ENCODE data around the gene CALML4.
"Not testable (repeated sequence)": the region's sequence is repeated elsewhere in the genome, so short reads cannot be mapped to it uniquely, and the experiment has no call there.

DNA sequence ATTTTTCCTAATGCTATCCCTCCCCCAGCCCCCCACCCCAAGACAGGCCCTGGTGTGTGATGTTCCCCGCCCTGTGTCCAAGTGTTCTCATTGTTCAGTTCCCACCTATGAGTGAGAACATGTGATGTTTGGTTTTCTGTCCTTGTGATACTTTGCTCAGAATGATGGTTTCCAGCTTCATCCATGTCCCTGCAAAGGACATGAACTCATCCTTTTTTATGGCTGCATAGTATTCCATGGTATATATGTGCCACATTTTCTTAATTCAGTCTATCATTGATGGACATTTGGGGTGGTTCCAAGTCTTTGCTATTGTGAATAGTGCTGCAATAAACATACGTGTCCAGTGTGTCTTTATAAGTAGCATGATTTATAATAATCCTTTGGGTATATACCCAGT lies 33.1 kb downstream of the CALML4 start:
- TF ChIP-seq CTCF (optimal IDR thresholded peaks at IDR 0.05 in 1 of 3, IDR thresholded peaks at IDR 0.05 in 1 of 3, conservative IDR thresholded peaks at IDR 0.05 in 1 of 3; ENCODE audit: extremely low read depth in 1 of 3, insufficient read depth in 2 of 3, low read length in 3 of 3); EZH2 (IDR thresholded peaks at IDR 0.05; ENCODE audit: low read length): not testable (repeated sequence)

All from keratinocyte (primary cell).